GM21390 (cell line): ENCODE results near the gene PCP2.

ENCODE experiments used
- ATAC-seq: cut with Tn5 transposase; IDR thresholded peaks from one replicate; pipeline ENCODE4 v1.9.1; 2021; ENCODE audit not compliant: unreplicated experiment

The PCP2 gene

GRCh38 chr19:7639863-7640348 lies 6.4 kb upstream of the PCP2 start:
- no peak for ATAC-seq

GRCh38 chr19:7638802-7639465 lies 5.4 kb upstream of the PCP2 start:
- ATAC-seq: no peak

GRCh38 chr19:7637374-7638256 lies 4.1 kb upstream of the PCP2 start:
- ATAC-seq: peak; percentile 24

GRCh38 chr19:7636691-7637373 lies 3.3 kb upstream of the PCP2 start, which contains the start of gene STXBP2:
STXBP2 (plus strand) TSS chr19:7637110; CDS start chr19:7637150, 40 bp downstream.
- ATAC-seq: peak; percentile 60

- ATAC-seq: no peak
These were observed 2.8 kb upstream of the PCP2 start for GRCh38 chr19:7636317-7636690.

GRCh38 chr19:7635670-7636069 lies 2.2 kb upstream of the PCP2 start:
- ATAC-seq: no peak

- ATAC-seq: no peak
These were observed 947 bp downstream of the PCP2 start for GRCh38 chr19:7632340-7633203.

- ATAC-seq: no peak
These were observed 1.9 kb downstream of the PCP2 start for GRCh38 chr19:7631577-7631976.

GRCh38 chr19:7629347-7630054 lies 4.0 kb downstream of the PCP2 start, which contains the start of the genes PET100 and XAB2:
PET100 (plus strand) TSS chr19:7629793; CDS start chr19:7629834, 41 bp downstream.
XAB2 (minus strand) TSS chr19:7629545; CDS start chr19:7629527, 18 bp downstream.
- ATAC-seq: peak; percentile 88

- no peak for ATAC-seq
These were observed 4.8 kb downstream of the PCP2 start for GRCh38 chr19:7628589-7629311.

- ATAC-seq: no peak
These were observed 6.4 kb downstream of the PCP2 start for GRCh38 chr19:7627166-7627565.

GRCh38 chr19:7625763-7626372 lies 7.7 kb downstream of the PCP2 start:
- ATAC-seq: no peak

GRCh38 chr19:7624810-7625209 lies 8.7 kb downstream of the PCP2 start:
- no peak for ATAC-seq

- no peak for ATAC-seq
These were observed 9.6 kb downstream of the PCP2 start for GRCh38 chr19:7623725-7624603.

GRCh38 chr19:7622933-7623685 lies 10.4 kb downstream of the PCP2 start:
- ATAC-seq: no peak

GRCh38 chr19:7620442-7621412 lies 12.8 kb downstream of the PCP2 start:
- ATAC-seq: no peak
